Measurements from ENCODE around the gene CCDC141.

DNA sequence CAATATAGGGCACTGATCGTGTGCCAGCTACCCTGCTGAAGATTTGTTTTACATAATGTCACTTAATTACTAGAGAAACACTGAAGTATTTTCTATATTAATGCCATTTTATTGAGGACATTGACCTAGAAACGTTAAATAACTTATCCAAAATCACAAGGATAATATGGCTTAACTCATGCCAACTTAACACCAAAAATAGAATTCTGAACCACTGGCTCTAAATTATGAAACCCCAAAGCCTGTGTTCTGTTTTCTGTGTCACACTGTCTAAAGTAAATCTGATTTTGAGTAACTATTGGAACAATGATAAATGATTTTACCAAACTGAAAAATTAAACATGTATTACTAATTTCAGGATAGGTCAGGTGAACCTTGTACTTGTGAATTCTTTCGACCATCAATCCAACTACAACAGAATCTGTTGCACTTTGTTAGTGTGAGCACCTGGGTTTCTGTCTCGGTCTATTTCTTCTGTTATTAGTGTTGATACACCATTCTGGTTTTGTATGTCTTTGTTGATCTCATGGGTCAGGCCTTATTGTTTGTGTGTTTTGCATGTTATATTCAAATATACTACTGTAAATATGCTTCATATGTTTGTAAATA is 48.2 kb upstream of the CCDC141 start:
- TF ChIP-seq, protein P1, sequence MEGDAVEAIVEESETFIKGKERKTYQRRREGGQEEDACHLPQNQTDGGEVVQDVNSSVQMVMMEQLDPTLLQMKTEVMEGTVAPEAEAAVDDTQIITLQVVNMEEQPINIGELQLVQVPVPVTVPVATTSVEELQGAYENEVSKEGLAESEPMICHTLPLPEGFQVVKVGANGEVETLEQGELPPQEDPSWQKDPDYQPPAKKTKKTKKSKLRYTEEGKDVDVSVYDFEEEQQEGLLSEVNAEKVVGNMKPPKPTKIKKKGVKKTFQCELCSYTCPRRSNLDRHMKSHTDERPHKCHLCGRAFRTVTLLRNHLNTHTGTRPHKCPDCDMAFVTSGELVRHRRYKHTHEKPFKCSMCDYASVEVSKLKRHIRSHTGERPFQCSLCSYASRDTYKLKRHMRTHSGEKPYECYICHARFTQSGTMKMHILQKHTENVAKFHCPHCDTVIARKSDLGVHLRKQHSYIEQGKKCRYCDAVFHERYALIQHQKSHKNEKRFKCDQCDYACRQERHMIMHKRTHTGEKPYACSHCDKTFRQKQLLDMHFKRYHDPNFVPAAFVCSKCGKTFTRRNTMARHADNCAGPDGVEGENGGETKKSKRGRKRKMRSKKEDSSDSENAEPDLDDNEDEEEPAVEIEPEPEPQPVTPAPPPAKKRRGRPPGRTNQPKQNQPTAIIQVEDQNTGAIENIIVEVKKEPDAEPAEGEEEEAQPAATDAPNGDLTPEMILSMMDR (IDR thresholded peaks at IDR 0.05; ENCODE audit: low read depth, low read length, poor library complexity, severe bottlenecking): no peak
- no peak for TF ChIP-seq EZH2phosphoT487 (IDR thresholded peaks at IDR 0.05; ENCODE audit: borderline replicate concordance, low read length)
